ENCODE data around the gene KXD1.
"Not testable (repeated sequence)": the region's sequence is repeated elsewhere in the genome, so short reads cannot be mapped to it uniquely, and the experiment has no call there.

The KXD1 gene

DNA sequence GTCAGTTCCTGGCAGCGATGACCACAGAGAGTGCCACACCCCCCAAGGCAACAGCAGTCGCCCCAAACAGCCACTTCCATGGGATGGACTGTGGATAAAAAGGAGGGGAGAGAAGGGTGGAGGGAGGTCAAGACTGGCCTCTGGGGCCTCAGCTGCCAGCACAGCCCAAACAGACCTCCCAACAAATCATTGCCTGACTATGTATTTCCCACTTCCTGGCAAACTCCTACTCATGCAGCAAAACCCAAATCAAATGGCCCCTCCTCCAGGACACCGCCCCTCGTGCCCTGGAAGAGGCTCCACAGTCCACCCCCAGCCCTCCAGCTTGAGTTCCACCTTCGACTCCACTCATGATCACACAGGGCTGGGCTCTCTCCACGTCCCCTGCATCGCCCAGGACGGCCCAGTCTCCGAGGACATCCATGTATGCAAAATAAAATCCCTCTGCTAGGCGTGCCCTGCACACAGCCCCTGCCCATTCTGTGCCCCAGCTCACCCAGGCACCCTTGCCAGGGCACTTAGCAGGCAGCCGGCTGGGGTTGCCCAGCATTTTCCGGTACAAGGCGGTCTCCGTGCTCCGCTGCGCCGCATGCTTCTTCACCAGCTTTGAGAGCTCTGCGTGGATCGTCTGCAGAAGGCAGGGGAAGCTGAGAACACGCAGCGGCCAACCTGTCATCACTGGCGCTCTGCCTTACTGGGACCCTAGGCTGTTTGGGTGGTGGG is 25.3 kb upstream of the KXD1 start:
- no peak overlapping the region for H3K27ac ChIP-seq
- no peak for DNase-seq (ENCODE audit: low read depth, low spot score)

DNA sequence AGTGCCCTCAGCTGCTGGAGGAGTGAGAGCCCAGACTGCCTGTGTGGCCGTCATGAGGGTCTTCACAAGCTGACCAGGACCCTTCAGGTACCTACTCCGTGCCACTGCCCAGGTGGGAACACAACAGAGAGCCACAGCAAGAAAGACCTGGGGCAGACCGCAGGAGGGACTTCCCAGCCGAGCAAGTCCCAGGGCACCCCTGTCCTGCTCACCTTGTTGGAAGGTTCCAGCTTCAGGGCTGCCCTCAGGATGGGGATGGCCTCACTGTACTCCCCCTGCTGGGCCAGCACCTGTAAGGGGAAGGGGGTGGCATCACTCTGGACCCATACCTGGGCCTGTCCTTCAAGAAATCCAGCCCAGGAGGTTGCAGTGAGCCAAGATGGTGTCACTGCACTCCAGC is 24.6 kb upstream of the KXD1 start:
- no peak for DNase-seq (ENCODE audit: low read depth, low spot score)
- no peak overlapping the region for H3K27ac ChIP-seq

DNA sequence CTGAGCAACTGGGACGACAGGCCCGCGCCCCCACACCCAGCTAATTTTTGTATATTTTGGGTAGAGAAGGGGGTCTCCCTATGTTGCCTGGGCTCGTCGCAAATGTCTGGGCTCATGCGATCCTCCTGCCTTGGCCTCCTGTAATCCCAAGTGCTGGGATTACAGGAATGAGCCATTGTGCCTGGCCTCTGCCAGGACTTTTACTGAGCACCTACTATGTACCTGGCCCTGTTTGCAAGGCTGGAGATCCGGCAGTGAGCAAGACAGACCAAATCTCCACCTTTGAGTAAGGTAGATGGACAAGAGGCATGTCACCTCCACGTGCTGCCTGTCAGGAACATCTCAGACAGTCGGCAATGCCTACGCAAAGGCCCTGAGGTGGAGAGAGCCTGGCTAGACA is 21.2 kb upstream of the KXD1 start:
- no peak for DNase-seq (ENCODE audit: low read depth, low spot score)
- no peak overlapping the region for H3K27ac ChIP-seq

DNA sequence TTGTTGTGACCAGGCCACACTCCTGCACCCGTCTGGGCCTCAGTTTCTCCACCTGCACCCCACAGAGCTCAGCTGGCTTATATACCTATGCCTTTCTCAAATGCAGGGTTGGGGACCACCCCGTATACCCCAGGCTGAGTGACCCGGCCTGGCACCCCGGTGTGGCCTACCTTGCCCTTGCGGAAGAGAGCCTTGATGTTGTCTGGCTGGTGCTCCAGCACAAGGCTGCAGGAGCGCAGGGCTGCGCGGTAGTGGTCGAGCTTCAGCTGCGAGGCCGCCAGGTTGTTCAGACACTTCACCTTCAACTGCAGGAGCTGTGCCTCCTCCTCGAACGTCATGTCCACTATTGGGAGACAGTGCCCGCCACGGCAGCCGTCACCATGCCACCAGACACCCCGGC is 20.2 kb upstream of the KXD1 start:
- DNase-seq (ENCODE audit: low read depth, low spot score), result no peak
- no peak overlapping the region for H3K27ac ChIP-seq

DNA sequence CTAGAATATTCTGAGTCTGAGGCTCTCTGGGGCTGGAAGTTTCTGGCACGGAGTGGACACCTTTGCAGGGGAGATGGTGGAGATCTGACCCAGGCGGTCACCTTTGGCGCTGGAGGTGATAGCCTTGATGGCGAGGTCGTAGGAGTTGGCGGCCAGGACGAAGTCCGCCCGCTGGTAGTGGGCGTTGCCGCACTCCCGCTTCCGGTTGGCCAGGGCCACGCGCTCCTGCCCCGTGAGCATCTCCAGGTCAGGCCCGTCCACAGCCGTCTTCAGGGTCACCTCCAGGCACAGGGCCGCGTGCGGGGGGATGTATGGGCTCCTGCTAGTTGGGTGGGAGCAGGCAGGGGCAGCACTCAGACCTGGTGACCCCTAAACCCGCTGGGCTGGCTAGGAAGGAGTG is 19.6 kb upstream of the KXD1 start:
- no peak for DNase-seq (ENCODE audit: low read depth, low spot score)

DNA sequence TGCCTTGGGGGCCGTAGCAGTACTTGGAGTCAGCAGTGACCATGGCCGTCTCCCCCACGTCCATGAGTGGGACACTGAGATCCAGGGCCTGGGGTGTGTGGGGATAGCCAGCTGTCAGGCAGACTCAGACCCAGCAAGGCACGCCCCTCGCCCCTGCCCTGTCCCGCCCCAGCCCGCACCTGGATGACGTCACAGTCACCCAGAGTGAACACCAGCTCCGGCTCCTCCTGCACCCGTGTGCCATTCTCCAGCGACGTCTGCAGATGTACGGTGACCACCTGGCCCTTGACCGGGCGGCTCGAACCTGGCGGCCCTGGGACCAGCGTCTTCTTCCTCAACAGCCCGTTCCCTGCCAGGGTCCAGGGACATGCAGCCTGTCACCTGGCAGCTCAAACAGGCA is 18.3 kb upstream of the KXD1 start:
- DNase-seq (ENCODE audit: low read depth, low spot score), result no peak
- H3K27ac ChIP-seq, result no peak overlapping the region

More for the DNA sequence above, 19.6 kb upstream of the KXD1 start:
- H3K27ac ChIP-seq, result no peak overlapping the region

DNA sequence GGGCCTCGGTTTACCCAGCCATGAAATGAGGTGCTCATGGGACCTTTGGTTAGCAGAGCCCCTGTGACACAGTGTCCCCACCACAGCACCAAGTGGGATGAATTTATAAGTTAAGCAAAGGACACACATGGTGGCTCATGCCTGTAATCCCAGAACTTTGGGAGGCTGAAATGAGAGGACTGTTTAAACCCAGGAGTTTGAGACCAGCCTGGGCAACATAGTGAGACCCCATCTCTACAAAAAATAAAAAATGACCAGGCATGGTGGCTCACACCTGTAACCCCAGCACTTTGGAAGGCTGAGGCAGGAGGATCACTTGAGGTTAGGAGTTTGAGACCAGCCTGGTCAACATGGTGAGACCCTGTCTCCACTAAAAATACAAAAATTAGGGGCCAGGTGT is 17.5 kb upstream of the KXD1 start:
- not testable (repeated sequence) for DNase-seq (ENCODE audit: low read depth, low spot score); H3K27ac ChIP-seq

DNA sequence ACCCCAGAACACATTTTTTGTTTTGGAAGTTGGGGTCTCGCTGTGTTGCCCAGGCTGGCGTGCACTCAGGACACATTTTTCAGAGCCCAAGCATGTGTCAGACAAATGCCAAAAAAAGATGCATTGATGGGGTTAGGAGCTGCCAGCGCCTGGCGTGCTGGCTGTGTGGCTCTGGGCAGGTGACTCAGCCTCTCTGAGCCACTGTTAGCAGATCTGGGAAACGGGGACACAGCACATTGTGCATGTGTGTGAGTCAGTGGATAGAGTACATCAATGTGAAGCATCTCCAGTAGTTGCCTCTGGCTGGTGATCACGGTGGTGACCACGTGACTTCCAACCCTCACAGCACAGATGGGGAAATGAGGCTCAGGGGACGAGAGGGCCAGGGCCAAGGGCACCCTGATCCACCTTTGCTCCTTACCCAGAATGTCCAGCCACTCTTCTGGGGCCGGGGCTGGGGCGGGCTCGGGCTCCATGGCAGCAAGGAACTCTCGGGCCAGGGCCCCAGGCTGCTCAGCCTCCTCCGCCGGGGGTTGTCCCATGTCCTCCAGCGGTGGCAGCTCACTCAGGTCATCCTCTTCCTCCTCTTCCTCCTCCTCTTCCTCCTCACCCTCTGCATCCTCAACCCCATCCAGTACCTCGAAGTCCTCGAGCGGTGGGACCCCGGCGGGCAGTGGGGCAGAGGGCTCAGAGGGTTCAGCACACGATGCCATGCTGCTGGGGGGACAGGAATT is 16.2 kb upstream of the KXD1 start:
- H3K27ac ChIP-seq, result no peak overlapping the region
- DNase-seq (ENCODE audit: low read depth, low spot score), result no peak

DNA sequence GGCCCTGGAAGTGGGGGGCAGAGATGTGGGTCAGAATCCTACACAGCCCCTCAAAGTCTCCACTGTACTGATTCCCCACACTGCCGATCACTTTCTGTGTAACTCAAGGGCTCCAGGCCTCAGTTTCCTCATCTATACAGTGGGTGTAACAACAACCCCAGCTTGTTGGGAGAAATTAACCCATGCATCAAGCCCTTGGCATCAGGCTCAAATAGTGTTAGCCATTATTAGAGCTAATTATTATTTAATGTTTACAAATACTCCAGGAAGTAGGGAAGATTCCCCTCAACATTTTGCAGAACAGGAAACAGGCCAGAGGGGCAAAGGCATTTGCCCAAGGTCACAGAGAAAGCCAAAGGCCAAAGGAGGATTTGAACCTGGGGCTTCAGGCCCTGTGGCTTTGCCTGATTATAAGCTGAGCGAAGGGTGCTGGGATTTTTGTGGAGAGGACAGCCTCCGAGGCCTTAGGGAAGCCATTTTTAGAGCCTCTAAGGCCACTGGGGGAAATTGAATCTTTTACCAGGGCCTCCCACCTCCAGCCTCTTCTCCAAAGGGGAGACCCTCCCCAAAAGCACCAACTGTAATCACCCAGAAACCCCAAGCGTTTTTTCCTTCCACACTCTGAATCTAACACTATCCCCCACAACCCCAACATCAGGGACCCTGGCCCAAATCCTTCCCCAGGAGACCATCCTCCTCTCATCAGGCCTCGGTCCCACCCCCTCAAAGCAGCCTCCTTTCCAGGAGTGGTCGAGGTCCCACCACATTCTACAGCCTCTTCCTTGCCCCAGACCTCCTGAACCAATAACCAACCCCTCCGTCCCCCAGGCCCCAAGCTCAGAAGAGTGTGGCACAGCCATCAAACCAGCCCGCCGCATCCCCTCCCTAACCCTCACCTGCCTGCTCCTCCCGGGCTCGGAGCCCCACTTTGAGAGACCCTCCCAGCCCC is 15.4 kb upstream of the KXD1 start:
- H3K27ac ChIP-seq, result peak overlapping the region; percentile 58
- DNase-seq (ENCODE audit: low read depth, low spot score), result no peak

DNA sequence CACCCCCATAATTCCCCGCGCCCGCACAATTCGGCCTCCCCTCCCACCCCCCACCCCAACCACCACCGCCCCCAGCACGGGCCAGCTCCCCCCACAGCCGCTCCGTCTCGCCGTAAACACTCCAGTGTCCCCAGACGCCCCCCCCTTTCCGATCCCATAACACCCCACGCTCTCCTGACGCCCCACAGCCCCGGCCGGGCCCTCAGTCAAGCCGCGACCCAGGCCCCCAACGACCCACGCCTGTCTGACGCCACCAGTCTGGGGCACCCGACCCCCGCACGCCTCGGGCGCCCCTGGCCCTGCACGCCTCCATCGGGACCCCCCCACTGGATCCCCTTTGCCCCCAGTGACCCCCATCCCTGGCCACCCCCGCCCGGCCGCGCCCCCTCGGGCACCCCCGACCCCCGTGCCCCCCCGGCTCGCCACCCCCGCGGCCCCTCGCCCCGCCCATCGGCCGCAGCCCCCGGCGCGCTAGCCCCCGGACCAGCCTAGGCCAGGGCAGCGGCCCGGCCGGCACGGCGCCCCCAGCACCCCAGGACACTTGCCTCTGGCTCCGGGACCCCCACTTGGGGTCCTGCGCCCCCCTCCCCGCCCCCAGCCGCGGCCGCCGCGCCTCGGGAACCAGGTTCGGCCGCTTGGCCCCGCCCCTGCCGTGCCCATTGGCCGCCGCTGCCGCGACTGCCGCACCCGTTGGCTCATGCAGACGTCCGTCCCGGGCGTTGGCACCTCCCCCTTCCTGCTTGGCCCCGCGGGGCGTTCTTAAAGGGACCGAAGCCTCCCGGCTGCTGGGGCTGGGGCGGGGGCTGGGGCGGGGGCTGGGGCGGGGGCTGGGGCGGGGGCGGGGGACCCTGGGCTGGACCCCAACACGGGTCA is 14.5 kb upstream of the KXD1 start, which contains the start of gene FKBP8:
Gene FKBP8, minus strand, starts transcription at position 633 of the 873 bp plus-strand sequence. CDS start 1,603 bp downstream, outside the sequence.
- peak within 1 kb of the TSS; percentile 58 for H3K27ac ChIP-seq
- DNase-seq (ENCODE audit: low read depth, low spot score), result peak; percentile 20

DNA sequence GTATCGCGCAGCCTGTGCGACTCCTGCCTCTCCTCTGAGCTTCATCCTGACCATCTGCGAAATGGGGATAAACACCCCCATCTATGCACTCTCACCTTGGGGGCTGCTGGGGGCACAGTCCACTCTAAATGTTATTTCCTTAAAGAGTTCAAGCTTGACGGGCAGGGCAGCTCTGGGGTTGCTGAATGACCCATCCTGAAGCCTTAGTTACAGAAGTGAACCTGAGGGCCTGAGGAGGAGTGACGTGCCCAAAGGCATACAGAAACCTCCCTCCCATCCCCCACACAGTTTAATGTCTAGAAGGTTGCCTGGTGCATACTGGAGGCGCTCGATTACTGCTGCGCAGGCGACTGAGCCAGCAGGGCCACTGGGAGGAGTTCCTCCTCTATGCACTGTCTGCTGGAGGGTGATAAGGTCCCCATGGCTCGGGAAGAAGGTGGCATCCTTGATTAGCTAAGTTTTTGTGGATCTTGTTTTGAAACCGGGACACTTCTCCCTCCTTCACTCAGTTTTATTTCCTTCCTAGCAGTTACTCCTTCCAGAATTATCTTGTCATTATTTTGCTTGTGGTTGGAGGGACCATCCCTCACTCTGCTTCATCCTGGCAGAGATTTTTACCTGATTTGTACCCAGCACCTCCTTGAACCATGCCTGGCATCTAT is 13.7 kb upstream of the KXD1 start:
- DNase-seq (ENCODE audit: low read depth, low spot score), result peak; percentile 44
- H3K27ac ChIP-seq, result peak overlapping the region; percentile 58

DNA sequence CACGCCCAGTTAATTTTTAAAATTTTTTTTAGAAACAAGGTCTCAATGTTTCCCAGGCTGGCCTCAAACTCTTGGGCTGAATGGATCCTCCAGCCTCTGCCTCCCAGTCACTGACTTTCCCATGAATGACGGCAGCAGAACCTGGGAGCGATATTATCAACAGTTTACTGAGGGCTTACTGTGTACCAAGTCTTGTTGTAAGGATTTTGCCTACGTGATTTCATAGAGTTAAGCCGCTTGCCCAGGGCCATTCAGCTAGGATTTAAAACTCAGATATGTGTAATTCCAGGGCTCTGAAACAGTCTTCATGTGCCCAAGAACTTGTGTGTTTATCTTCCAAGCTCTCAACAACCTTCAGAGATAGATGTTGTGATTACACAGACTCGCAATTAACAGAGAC is 6.0 kb upstream of the KXD1 start:
- DNase-seq (ENCODE audit: low read depth, low spot score), result no peak
- no peak overlapping the region for H3K27ac ChIP-seq

DNA sequence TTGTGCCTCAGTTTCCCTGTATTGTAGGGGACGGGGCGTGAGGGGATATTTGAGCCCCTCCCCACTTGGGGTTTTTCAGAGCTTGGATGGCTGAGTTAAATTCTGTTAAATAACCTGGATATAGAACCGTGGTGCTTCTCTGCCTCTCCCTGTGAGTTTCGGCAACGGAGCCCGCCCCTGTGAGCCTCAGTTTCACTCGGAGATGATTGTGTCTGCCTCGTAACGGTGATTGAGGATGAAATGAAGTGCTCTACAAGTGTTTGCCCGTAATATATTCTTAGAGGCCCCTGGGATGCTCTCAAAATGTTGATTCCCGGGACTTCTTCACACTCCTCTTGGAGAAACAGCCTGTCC is 509 bp downstream of the KXD1 start:
- no peak for DNase-seq (ENCODE audit: low read depth, low spot score)

DNA sequence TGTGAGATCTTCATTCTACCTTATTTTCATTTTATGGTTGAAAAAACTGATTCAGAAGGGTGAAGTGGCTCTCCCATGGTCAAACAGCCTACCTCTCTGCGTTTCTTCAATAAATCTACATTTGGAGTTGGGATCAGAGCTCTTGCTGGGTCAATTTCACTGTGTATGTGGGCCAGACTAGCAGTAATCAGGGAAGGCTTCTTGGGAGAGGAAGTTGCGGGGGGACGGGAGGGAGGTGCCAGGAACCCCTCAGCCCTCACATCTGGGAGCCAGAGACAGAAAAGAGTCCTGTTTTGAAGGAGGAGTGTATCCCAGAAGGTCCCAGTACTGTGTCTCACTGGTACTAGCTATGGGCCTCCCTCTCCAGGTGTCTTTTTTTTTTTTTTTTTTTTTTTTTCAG is 934 bp downstream of the KXD1 start:
- DNase-seq (ENCODE audit: low read depth, low spot score), result no peak
- peak overlapping the region; percentile 76 for H3K27ac ChIP-seq

More for the DNA sequence above, 509 bp downstream of the KXD1 start:
- peak overlapping the region; percentile 76 for H3K27ac ChIP-seq

DNA sequence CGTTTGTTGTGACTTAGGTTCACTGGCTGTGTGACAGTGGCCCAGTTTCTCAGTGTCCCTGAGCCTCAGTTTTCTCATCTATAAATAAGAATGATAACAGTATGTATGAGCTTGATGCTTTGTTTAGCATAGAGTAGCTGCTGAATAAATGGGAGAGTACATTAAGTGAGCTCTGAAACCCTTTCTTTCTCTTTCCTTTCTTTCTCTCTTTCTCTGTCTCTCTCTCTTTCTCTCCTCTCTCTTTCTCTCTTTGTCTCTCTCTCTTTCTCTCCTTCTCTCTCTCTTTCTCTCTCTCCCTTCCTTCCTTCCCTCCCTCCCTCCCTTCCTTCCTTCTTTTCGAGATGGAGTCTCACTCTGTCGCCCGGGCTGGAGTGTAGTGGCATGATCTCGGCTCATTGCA is 2.0 kb downstream of the KXD1 start:
- no peak overlapping the region for H3K27ac ChIP-seq

DNA sequence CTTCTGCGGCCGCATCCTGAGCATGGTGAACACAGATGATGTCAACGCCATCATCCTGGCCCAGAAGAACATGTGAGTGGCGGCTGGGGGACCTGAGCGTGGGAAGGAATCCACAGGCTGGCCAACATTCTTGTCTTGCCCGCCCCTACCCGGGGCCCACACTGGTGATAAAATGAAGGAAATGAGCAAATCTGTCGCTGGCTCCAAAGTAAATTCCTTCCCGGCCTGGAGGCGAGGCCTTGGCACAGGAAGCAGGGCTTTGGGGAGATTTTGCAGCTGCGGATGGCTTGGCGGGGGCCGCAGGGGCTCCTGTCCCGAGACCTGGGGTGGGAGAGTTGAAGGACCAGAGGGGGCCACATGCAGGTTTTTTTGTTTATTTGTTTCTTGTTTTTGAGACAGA is 4.4 kb downstream of the KXD1 start:
- no peak for DNase-seq (ENCODE audit: low read depth, low spot score)
- no peak overlapping the region for H3K27ac ChIP-seq

More for the DNA sequence above, 2.0 kb downstream of the KXD1 start:
- no peak for DNase-seq (ENCODE audit: low read depth, low spot score)

DNA sequence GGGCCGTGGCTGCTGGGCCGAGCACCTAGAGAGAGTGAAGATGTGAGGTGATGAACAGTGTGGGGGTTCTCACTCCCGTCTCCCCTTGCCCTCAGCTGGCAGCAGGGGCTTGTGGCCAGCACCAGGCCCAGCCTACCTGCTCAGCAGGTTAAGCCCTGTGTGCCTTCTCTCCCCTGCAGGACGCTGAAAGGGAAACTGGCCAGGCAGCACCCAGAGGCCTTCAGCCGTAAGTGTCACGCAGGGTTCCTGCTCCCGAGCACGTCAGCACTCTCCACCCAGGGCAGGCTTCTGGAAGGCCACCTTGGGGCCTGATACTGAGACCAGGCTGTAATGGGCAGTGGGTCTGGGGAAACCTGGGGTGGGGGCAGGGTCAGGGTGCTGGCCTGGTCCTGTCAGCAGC is 9.3 kb downstream of the KXD1 start:
- H3K27ac ChIP-seq, result no peak overlapping the region
- DNase-seq (ENCODE audit: low read depth, low spot score), result no peak

DNA sequence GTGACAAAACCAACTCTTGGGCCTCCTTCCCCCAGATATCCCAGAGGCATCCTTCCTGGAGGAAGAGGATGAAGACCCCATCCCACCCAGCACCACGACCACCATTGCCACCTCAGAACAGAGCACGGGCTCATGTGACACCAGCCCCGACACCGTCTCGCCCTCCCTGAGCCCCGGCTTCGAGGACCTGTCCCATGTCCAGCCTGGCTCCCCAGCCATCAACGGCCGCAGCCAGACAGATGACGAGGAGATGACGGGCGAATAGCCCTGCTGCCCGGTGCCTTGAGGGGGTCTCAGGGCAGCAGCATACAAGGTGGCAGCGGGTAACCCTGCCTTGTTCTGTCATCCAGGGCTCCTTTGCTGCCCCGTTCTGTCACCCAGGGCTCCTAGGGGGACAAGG is 10.7 kb downstream of the KXD1 start:
- H3K27ac ChIP-seq, result no peak overlapping the region
- DNase-seq (ENCODE audit: low read depth, low spot score), result no peak
